MCF 10A (cell line): ENCODE data around the gene MGMT. TPM values are rescaled to one million over a fixed set of nuclear protein-coding genes. Genes with fewer than 3 reads are reported as not detected.

Experiments
- BruUV-seq: library from RNA; stranded (reverse); fragments of 400-500 nt; replicated peaks from 2 replicates; lab custom pipeline; 2021; lab: Mats Ljungman, UMichigan
- CTCF ChIA-PET: fragments of 300-600 bp; sonication (Branson Sonifier 250); formaldehyde crosslinking; extraction: SDS; loops from one replicate; lab custom pipeline; 2021; ENCODE audit warnings: antibody characterized with exemption, inconsistent platforms; lab: Yijun Ruan, JAX
- POLR2A ChIA-PET: fragments of 300-600, 350-650 bp; sonication (Branson Sonifier 250); formaldehyde crosslinking; extraction: SDS; loops from one replicate; lab custom pipeline; 2020; ENCODE audit warnings: antibody characterized with exemption, inconsistent platforms; lab: Yijun Ruan, JAX
- DNase-seq: peaks from one replicate; pipeline ENCODE4 v3.0.0-alpha.2; 2018; ENCODE audit not compliant: unreplicated experiment
- H3K27ac Mint-ChIP-seq: one replicate; pipeline ENCODE4 v1.8.0; 2022; ENCODE audit warnings: mild to moderate bottlenecking, low read depth, mixed read lengths; ENCODE audit not compliant: unreplicated experiment
- H3K27me3 Mint-ChIP-seq: one replicate; pipeline ENCODE4 v1.8.0; 2022; ENCODE audit warnings: mixed read lengths; ENCODE audit not compliant: insufficient read depth, unreplicated experiment
- H3K36me3 Mint-ChIP-seq: one replicate; pipeline ENCODE4 v1.8.0; 2022; ENCODE audit warnings: mild to moderate bottlenecking, moderate library complexity, mixed read lengths; ENCODE audit not compliant: insufficient read depth, unreplicated experiment
- H3K4me1 Mint-ChIP-seq: one replicate; pipeline ENCODE4 v1.8.0; 2022; ENCODE audit warnings: mixed read lengths; ENCODE audit not compliant: insufficient read depth, unreplicated experiment
- H3K4me3 Mint-ChIP-seq: one replicate; pipeline ENCODE4 v1.8.0; 2022; ENCODE audit warnings: mild to moderate bottlenecking, moderate library complexity, mixed read lengths; ENCODE audit not compliant: unreplicated experiment
- H3K9me3 Mint-ChIP-seq: one replicate; pipeline ENCODE4 v1.8.0; 2022; ENCODE audit warnings: mixed read lengths; ENCODE audit not compliant: unreplicated experiment
- CTCF ChIP-seq: fragments of 200-600 bp; IDR thresholded peaks from one replicate; pipeline ENCODE4 v1.8.0; 2022; ENCODE audit warnings: antibody characterized with exemption, mild to moderate bottlenecking; ENCODE audit not compliant: unreplicated experiment
- intact Hi-C: fragments of 100-400 bp; cut with micrococcal nuclease; formaldehyde crosslinking; loops from 2 replicates; pipeline ENCODE4 v1.14.1; 2022
- total RNA-seq: library from RNA; stranded (reverse); gene quantifications from 2 replicates; pipeline ENCODE4 v1.2.3, GENCODE V29; 2022

MGMT gene
- total RNA-seq, 1 experiment from 2014 or later: 18.0 TPM

- POLR2A ChIA-PET: no interaction called here
- Mint-ChIP-seq H3K36me3 (peaks cover 13% of the 10 kb centered on the region), H3K27me3 (no peaks in the 10 kb centered on the region), H3K4me3 (no peak overlapping the region), H3K9me3 (no peaks in the 10 kb centered on the region), H3K4me1 (no peaks in the 10 kb centered on the region), H3K27ac (no peak overlapping the region)
- intact Hi-C loops: no loop called here
- CTCF ChIA-PET: no interaction called here
- BruUV-seq: no TSS peak
- no peak for TF ChIP-seq CTCF
- DNase-seq: no peak
These were observed 211.1 kb downstream of the MGMT start for GRCh38 chr10:129678186-129678585.

- DNase-seq: no peak
- Mint-ChIP-seq H3K9me3 (no peaks in the 10 kb centered on the region), H3K4me1 (no peaks in the 10 kb centered on the region), H3K27me3 (no peaks in the 10 kb centered on the region), H3K27ac (no peak overlapping the region), H3K36me3 (peaks cover 13% of the 10 kb centered on the region), H3K4me3 (no peak overlapping the region)
- ChIA-PET POLR2A (no interaction called here), CTCF (interaction anchor here (0.7 to 1.1 kb wide), 2 partner anchors 52 to 473 kb away, joined by 3 to 5 read pairs; no protein-coding TSS in a partner anchor)
- no TSS peak for BruUV-seq
- no peak for TF ChIP-seq CTCF
- intact Hi-C loops: no loop called here
These were observed 212.2 kb downstream of the MGMT start for GRCh38 chr10:129679207-129679606.

- H3K27ac Mint-ChIP-seq: no peak overlapping the region
- H3K4me1 Mint-ChIP-seq: no peaks in the 10 kb centered on the region
- peaks cover 7% of the 10 kb centered on the region for H3K36me3 Mint-ChIP-seq
- ChIA-PET CTCF (no interaction called here), POLR2A (no interaction called here)
- intact Hi-C loops: no loop called here
- H3K4me3 Mint-ChIP-seq: no peak overlapping the region
- no peak for DNase-seq
- BruUV-seq: no TSS peak
- TF ChIP-seq CTCF: no peak
- H3K27me3 Mint-ChIP-seq: no peaks in the 10 kb centered on the region
- no peaks in the 10 kb centered on the region for H3K9me3 Mint-ChIP-seq
These were observed 213.8 kb downstream of the MGMT start for GRCh38 chr10:129680661-129681344.

- Mint-ChIP-seq H3K4me3 (no peak overlapping the region), H3K27me3 (no peaks in the 10 kb centered on the region), H3K4me1 (no peaks in the 10 kb centered on the region), H3K36me3 (peaks cover 7% of the 10 kb centered on the region), H3K9me3 (no peaks in the 10 kb centered on the region), H3K27ac (no peak overlapping the region)
- intact Hi-C loops: no loop called here
- TF ChIP-seq CTCF: no peak
- DNase-seq: no peak
- ChIA-PET POLR2A (no interaction called here), CTCF (no interaction called here)
- BruUV-seq: no TSS peak
These were observed 214.8 kb downstream of the MGMT start for GRCh38 chr10:129681856-129682255.
